UCSD-AML1 (cell line): Measurements from ENCODE around the gene MAP4K5.
"Not testable (repeated sequence)": the region's sequence is repeated elsewhere in the genome, so short reads cannot be mapped to it uniquely, and the experiment has no call there.

ENCODE experiments used
- DNase-seq: peaks from one replicate; lab custom pipeline; 2025; ENCODE audit not compliant: unreplicated experiment; lab: John Stamatoyannopoulos, UW

The MAP4K5 gene

DNA sequence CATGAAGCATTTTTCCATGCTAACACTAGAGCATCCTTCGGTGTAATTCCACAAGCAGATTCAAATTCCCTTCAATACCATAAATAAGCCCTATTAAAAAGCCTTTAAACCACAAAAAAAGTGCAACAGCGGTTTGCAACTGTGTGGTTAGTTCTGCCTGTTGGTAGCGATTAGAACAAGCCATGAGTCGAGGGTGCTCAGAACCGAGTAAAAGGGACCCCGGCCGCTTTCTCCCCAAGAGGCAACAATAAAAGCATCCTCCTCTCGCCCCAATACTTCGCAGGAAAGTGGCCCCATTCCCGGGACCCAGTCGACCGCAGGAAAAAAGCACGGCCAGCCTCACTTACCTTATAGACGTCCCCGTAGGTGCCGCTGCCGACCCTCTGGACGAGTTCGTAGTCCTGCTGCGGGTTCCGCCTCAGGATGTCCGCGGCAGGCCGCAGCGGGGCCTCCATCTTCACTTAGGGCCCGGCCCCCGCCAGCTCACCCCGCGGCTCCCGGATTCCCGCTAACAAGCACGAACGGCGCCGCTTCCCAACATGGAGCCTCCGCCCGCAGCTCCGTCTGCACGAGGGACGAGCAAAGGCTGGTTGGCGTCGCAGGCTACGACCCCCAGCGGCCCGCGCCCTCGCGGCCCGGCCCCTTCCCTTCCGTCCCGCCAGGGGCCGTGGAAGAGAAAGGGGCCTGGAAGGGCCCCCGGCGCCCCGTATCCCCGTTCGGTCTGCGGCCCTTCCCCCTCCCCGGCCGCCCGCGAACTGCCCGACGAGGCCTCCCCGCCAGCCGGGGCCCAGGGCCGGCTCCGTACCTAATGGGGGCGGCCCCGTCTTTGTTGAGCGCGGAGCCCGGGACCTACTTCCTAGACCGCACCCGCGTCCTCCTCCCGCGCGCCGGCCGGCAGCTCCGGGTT is 521 bp downstream of the MAP4K5 start:
- peak; percentile 63 for DNase-seq

DNA sequence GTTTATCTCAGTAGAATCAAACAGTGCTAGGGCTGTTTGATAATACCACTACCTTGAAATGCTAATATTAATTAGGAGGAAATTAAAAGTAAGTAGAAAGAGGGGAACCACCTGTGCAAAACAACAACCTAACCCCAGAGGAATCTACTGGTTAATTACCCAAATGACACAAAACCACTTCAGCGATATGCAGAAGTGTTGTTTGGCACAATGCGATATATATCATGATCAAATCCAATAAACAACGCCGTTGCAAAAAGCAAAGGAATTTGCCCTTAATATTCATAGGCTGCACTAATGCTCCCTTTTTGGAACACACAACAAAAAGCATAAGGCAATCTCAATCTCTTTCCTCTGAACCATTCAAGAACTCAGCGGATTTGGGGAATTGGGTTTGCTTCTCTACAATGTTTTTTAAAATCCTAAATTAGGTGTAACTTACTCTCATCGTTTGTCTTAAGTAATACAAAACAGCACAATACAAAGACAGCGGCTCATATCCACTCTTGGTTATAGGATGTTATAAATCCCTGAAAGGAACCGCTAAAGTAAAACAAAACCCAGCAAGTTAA is 1.5 kb downstream of the MAP4K5 start:
- no peak for DNase-seq

DNA sequence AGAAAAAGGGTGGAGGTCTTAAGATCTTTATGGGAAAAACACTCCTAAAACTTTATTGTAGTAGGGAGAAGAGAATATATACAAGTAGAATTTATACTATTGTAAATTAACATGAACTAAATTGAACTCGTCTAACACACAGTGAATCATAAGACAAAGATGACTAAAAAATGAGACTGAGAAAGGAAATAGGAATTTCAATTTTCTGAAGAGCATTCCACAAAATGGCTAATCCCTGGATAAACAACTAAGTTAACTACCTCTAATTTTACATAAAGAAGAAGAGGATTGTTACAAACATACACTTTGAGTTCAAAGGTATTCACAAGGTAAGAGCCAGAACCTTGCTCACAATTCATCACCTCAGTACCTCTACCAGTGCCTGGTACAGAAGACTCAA is 2.0 kb downstream of the MAP4K5 start:
- no peak for DNase-seq

DNA sequence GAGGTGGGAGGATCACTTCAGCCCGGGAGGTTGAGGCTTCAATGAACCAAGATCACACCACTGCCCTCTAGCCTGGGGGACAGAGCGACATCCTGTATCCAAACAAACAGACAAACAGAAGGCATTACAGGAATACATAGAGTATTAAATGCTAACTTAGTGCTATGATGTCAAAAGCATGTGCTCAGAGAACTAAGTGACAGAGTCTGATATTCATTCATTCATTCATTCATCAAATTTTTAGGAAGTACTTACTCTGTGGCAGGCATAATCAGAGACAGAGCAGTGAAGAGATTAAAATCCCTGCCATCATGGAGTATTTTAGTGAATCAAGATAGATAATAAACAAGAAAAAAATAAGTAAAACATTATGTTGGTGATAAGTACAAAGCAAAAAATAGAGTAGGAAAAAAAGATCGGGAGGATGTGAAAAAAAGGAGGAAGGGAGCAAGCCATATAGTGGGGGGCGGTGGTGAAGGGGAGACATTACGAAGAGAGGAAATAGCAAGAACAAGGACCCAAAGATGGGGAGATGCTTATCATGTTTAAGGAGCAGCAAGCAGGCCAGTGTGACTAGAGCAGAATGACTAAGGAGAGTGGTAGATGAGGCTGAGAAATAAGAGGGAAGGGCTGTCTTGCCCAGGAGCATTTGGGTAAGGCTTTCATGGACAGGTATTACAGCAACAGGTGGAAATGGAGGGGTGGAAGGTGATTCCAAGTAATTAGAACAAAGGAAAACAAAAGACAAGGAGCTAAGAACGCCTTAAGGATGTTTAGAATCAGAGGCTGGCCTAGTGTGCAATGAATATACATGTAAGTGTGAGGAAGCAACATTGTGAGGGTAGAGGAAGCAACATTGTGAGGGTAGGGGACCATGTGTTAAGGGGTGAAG is 2.8 kb downstream of the MAP4K5 start:
- DNase-seq, result no peak

DNA sequence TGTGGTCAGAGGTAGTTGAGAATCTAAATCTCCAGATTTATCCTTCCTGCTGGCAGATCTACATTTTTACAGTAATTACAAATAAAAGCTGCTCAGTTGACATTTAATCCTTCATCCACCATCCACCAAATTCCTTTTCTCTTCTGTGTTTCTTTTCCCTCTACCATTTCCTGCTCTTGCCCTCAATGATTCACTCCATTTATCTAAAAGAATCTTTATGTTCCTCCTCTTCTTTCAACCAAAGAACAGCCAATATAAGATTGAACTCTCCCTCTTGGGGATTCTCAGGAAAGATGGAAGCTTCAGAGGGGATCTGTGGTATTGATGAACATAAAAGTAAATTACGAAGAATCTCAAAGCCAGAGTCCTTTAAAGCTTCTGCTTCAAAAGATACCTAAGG is 4.4 kb downstream of the MAP4K5 start:
- no peak for DNase-seq

DNA sequence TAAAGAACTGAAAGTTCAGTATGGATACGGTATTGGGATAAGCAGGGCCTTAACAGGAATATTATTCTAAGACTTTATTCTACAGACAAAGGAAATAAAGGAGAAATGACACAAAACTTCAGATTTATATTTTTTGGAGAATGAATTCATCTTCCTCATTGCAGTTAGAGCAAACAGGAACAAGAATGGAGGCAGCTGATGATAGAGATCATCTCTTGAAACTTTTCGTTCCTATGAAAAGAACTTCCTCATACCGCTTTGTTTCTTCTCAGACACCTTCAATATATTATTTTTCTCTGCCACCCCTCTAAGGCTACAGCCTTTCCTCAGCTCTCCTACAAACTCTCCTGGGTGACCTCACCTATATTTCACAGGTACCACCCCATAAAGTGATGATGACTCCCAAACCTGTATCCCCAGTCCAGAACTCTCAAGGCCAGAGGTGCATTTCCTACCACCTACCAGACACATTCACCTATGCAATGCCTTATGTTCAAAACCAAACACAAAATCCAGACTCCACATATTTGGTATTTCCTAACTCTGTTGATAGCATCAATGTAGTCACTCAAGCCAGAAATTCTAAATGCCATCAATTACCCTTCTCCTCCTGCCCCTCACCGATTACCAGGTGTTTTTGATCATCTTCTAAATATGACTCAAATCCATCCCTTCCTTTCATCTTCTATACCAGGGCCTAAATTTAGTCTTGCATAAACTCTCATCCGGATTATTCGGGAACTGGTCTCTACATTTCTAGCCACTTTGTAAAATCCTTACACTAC is 7.4 kb downstream of the MAP4K5 start:
- DNase-seq, result no peak

DNA sequence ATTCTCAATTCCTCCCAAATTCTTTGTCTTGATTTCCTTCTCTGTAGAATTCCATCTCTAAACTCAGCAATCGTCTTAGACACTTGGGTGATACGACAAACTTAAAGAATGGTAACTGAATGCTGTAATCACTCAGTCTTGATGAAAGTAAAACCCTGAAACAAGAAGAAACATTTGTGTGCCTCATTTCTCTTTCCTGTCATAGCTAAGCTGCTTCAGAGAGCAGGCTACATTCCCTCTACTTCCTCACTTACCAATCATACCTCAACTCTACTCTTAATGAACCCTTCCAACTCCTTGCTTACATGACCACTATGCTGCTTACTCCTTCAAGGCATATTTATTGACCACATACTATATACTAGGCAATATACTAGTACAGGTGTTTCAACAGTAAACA is 8.3 kb downstream of the MAP4K5 start:
- DNase-seq, result no peak

DNA sequence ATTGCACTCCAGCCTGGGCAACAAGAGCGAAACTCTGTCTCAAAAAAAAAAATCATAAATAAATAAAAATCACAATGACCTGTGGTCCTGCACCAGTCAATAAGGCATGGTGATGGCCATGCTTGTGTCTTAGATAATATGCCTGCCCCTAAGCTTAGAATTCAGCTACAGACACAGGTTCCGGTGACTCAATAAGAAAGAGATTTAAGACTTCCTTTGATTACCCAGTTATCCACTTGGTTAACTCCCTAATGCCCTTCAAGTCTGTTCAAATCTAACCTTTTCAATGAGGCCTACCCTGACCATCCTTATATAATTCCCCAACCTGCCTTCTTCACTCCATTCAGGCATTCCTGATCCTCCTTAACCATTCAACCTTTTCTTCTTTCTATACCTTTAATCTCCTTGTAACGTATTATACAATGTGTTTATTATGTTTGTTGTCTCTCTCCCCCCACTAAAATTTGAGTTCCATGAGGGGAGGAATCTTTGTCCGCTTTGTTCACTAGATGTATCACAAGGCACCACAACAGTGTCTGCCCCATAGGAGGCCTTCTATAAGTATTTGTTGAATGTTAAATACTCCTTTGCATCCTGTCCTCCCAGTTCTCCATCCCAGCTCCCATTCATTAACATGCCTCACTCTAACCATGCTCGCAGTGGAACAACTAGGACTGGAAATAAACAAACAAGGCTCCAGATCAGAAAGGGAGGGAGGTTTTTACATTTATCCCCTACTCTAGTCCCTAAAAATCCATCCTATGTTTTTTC is 8.9 kb downstream of the MAP4K5 start:
- DNase-seq, result no peak

DNA sequence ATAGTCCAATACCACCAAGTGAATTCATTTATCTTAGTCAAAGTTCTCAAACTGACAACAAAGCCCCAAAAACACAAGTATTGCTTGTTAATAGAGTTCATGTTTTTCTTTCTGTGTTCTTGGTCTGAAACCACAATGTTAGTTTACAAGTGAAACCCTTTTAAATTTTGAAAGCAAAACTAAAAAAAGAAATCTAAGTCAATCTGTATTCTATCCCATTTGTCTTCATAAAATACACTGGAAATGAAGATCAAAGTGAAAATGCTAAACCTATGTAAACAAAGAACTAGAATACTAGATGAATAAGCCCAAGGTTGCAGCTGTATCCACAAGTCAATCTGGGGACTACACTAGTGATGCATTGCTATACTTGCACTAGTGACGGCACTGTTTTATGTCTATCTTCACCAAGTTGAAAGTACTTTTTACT is 10.4 kb downstream of the MAP4K5 start:
- no peak for DNase-seq

DNA sequence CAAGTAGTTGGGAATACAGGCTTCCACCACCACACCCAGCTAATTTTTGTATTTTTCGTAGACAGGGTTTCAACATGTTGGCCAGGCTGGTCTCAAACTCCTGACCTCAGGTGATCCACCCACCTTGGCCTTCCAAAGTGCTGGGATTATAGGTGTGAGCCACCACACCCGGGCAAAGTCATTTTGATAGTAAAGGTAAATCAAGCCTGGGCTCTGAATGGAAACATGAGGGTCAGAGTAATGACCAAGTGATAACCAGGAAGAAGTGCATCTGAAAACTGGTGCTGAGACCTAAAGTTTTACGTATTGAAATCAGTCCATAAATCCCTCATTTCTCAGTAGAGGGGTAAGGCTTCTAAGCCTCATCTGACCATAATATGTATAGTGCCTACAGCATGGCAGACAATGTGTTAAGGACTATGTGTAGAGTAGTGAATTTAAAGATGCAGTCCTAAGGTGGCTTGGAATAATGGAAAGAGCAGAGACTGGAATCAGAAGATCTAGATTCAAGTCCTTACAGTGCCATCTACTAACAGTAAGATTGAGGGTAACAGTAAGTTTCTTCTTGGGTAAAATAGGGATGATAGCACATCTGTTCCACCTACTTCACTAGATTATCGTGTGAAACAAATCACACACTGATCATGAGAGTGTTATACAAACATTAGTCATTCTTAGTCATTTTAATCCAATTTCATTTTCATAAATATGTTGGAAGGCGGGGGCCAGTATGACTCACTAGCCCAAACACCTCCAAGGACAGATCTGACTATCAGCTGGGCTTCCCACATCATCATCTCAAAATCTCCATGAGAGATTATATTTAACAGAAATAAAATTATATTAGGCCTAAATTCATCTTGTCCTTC is 11.2 kb downstream of the MAP4K5 start:
- no peak for DNase-seq

DNA sequence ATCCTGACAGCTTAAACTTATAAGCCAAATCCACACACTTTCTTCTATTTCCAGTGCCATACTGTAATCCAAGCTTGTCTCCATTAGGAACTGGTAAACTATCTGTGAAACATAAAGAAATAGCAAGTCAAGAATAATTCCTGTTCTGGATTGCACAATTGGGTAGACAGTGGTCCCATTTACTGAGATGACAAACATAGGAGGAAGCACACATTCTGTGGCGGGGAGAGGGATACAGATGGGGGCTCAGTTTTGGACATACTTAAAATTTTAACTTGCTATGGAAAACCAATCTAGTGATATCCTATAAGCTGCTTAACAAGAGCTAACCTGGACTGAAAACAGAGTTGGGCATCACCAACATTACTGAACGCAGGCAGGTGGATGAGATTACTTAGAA is 16.3 kb downstream of the MAP4K5 start:
- DNase-seq, result no peak

DNA sequence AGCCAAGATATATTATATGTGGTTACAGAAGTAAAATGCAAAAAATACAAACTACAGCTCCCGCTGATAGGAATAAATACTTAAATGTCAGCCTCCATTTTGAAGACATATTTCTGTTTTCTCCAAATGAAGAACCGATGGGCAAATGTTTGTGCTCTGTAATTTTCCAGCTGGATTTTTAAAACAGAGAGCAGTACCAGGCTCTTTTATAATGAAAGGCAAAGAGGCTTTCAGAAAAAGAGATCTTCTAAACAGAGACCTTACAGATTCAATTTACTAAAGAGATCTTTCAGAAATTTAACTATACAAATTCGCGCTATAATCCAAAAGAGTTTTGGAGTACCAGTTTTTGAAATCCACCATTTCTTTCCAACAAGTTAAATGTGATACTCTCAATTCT is 19.9 kb downstream of the MAP4K5 start:
- no peak for DNase-seq

DNA sequence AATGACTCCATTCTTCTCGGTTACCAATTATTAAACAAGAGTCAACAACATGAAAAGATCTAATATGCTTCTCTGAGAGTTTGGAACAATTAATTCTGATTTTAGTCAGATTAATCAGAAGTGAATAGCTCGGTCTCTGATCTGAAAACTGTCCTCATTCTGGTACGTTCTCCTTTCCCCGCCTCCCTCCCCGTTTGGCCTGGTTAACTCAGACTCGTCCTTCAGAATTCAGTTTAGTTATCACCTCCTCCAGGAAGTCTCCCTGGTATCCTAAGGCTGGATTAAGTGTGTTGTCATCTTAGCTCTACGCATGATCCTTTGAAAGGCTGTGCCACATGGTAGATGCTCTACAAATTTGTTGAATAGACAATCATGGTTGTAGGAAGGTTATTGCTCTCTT is 22.2 kb downstream of the MAP4K5 start:
- no peak for DNase-seq

DNA sequence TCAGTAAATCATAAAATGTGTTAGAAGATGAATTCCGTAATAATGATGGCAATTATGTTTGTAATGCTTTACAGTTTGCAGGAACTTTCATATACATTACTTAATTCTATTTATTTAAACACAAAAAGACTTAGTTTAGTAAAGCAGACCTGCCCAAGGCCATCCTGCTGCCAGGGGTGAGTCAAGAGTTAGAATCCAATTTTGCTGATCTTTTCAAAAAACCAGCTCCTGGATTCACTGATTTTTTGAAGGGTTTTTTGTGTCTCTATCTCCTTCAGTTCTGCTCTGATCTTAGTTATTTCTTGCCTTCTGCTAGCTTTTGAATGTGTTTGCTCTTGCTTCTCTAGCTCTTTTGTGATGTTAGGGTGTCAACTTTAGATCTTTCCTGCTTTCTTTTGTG is 25.3 kb downstream of the MAP4K5 start:
- DNase-seq, result not testable (repeated sequence)

DNA sequence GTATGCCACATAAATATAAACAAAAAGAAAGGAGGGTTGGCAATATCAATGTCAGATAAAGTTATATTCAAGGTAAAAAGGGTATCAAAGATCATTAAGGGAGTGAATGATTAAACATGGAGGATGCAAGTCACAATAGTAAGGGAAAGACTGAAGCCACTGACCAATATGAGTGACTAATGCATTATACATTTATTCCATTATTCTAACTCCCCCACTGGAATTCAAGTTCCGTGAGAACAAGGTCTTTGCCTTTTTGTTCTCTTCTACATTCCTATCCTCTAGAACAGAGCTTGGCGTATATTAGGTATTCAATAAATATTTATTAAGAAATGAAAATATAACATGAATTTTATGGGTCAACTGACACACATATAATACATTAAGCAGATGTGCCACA is 30.7 kb downstream of the MAP4K5 start:
- no peak for DNase-seq

DNA sequence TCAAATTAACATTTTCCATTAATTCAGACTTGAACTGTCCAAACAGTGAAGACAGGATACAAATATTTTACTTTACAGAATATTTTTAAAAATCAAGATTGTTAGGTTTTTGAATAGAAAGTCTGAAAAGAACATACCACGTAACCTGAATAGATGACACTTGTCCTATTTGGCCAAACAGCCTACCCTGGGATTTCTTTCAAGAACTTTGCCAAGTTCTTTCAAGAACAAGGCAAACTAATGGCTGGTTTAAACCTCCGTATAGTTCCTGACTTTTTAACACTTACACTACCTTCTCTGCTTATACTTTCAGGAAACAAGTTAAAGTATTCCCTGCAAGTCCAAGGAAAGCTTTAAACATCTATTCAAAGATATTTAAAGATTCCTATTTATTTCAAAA is 35.0 kb downstream of the MAP4K5 start:
- DNase-seq, result no peak

DNA sequence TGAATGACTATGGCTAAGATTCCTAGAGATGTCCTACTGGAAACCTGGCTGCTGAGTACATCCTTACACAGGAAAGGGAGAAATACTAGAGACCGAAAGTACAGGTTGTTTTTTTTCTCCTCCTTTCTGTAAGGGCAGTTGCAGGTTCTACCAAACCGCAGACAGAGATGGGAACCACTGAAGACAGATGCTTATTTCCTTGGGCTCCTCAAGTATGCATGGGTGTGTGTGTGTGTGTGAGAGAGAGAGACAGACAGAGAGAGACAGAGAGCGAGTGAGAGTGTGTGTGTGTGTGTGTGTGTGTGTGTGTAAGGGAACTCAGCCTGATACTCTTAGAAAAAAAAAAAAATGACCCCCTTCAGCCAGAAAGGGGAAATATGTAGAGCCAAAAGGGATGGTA is 42.5 kb downstream of the MAP4K5 start:
- DNase-seq, result no peak

DNA sequence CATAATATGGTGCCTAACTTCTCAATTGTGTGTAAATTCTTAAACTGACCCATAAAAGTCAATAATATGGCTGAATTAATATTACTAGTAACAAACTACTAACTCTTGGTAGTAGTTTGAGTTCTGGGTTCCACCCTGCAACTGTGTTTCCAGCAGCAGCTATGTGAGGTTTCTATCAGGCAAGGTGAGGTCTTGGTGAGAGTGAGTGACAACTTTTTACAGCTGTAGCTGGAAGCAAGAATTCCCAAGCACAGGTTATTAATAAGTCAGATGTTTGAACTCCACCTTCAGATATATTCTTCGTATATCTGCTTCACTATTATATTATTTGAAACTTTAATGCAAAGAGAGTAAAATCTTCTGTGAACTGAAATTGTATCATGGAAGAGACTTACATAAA is 43.8 kb downstream of the MAP4K5 start:
- DNase-seq, result no peak

DNA sequence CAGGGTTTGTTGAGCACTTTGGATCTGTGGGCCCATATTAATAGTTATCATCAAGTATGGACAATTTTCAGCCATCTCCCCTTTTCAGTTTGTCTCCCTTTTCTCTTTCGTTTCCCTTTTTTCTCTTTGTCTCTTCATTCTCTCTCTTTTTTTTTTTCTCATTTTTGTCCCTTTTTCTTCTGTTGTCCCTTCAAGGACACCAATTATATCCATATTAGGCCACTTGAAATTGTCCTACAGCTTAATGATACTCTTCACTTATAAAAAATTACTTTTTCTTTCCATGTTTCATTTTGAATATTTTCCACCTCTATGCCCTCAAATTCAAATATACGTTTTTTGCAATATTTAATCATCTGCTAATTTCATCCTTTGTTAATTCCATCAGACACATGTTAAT is 53.3 kb downstream of the MAP4K5 start:
- no peak for DNase-seq
